Measurements from ENCODE around the gene SLIT3. TPM values are rescaled to one million over a fixed set of nuclear protein-coding genes. Genes with fewer than 3 reads are reported as not detected.

Gene SLIT3
- total RNA-seq, 6 experiments from 2014 or later: 0.31 to 1.2 (median 0.65) TPM

DNA sequence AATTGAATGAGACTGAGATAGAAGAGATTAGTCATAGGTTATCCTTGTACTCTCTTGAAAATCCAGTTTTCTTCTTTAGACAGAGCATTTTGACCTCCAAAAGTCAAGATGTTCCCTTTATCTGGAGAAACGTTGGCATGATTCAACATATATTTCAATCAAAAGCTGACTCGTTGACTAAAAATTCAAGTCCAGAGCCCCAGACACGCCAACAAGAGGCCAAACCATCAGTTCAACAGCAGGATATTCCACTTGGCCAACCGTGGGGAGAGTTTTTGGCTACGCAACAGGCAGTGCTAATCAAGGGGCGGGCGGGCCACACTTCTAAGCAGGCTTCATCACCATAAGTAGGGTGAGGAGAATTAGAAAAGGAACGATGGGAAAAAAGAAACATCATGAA, 119.1 kb downstream of the SLIT3 start:
- ATAC-seq: no peak
- 48% methylated on average over 7 of the region's 8 CpGs for WGBS (ENCODE audit: insufficient coverage, low coverage, low lambda C conversion rate, missing lambda C conversion rate)
- H3K27ac ChIP-seq: no peak overlapping the region
- no peak for DNase-seq
- no peak overlapping the region for H3K4me3 ChIP-seq
- intact Hi-C loops (cut with DNase I): no loop called here
- H3K36me3 ChIP-seq: no peaks in the 10 kb centered on the region
- no peaks in the 10 kb centered on the region for H3K9me3 ChIP-seq
- TF ChIP-seq, protein P1, sequence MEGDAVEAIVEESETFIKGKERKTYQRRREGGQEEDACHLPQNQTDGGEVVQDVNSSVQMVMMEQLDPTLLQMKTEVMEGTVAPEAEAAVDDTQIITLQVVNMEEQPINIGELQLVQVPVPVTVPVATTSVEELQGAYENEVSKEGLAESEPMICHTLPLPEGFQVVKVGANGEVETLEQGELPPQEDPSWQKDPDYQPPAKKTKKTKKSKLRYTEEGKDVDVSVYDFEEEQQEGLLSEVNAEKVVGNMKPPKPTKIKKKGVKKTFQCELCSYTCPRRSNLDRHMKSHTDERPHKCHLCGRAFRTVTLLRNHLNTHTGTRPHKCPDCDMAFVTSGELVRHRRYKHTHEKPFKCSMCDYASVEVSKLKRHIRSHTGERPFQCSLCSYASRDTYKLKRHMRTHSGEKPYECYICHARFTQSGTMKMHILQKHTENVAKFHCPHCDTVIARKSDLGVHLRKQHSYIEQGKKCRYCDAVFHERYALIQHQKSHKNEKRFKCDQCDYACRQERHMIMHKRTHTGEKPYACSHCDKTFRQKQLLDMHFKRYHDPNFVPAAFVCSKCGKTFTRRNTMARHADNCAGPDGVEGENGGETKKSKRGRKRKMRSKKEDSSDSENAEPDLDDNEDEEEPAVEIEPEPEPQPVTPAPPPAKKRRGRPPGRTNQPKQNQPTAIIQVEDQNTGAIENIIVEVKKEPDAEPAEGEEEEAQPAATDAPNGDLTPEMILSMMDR (IDR thresholded peaks at IDR 0.05): no peak
- no peak for TF ChIP-seq POLR2A (IDR thresholded peaks at IDR 0.05)
- no peaks in the 10 kb centered on the region for H3K4me1 ChIP-seq
- H3K27me3 ChIP-seq: no peaks in the 10 kb centered on the region

DNA sequence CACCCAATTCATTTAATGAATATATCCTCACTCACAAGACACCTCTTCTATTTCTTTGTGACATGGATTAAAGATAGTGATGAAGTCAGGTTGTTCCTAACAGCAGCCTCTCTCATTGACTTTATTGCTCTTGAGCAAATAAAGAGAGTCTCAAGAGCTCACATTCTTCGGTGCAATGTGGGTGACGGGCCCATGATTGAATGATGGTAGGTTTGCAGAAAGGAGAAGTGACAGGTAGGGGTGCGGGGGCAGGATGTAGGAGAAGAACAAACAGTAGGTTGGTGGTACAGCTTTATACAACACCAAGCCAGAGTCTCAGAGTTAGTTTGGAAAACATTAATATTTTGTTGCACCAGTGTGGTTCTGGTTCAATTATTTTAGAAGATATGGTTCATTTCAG, 122.2 kb downstream of the SLIT3 start:
- no peaks in the 10 kb centered on the region for H3K27me3 ChIP-seq
- no peak overlapping the region for H3K27ac ChIP-seq
- no peaks in the 10 kb centered on the region for H3K4me1 ChIP-seq
- no peak overlapping the region for H3K4me3 ChIP-seq
- TF ChIP-seq POLR2A (IDR thresholded peaks at IDR 0.05): no peak
- TF ChIP-seq, protein P1 (IDR thresholded peaks at IDR 0.05): no peak
- no peak for ATAC-seq
- H3K9me3 ChIP-seq: no peaks in the 10 kb centered on the region
- no peaks in the 10 kb centered on the region for H3K36me3 ChIP-seq
- intact Hi-C loops (cut with DNase I): no loop called here
- no peak for DNase-seq
- WGBS (ENCODE audit: insufficient coverage, low coverage, low lambda C conversion rate, missing lambda C conversion rate): 57% methylated on average over 3 of the region's 3 CpGs

DNA sequence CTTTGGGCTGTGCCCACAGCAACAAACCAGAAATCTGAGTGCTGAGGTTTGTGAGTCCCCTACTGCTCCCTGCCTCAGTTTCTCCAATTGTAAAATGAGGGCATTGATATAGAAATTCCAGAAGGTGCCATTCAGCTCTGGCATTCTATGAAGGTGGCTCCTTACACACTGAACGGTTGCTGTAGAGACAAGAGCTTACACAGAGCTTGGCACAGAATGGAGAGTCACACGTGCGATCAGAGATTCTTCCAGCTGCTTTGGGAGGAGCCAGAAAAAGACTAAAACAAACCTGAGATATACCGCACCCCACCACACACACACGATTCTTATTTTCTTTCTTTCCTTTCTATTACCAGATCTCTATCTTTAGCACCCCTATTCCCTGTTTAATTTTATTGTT, 122.7 kb downstream of the SLIT3 start:
- intact Hi-C loops (cut with DNase I): no loop called here
- Histone ChIP-seq H3K36me3 (no peaks in the 10 kb centered on the region), H3K4me1 (no peaks in the 10 kb centered on the region), H3K4me3 (no peak overlapping the region), H3K9me3 (no peaks in the 10 kb centered on the region), H3K27ac (no peak overlapping the region), H3K27me3 (no peaks in the 10 kb centered on the region)
- DNase-seq (no peak), ATAC-seq (no peak)
- 68% methylated on average over 5 of the region's 5 CpGs for WGBS (ENCODE audit: insufficient coverage, low coverage, low lambda C conversion rate, missing lambda C conversion rate)
- TF ChIP-seq, protein P1 (IDR thresholded peaks at IDR 0.05): no peak

DNA sequence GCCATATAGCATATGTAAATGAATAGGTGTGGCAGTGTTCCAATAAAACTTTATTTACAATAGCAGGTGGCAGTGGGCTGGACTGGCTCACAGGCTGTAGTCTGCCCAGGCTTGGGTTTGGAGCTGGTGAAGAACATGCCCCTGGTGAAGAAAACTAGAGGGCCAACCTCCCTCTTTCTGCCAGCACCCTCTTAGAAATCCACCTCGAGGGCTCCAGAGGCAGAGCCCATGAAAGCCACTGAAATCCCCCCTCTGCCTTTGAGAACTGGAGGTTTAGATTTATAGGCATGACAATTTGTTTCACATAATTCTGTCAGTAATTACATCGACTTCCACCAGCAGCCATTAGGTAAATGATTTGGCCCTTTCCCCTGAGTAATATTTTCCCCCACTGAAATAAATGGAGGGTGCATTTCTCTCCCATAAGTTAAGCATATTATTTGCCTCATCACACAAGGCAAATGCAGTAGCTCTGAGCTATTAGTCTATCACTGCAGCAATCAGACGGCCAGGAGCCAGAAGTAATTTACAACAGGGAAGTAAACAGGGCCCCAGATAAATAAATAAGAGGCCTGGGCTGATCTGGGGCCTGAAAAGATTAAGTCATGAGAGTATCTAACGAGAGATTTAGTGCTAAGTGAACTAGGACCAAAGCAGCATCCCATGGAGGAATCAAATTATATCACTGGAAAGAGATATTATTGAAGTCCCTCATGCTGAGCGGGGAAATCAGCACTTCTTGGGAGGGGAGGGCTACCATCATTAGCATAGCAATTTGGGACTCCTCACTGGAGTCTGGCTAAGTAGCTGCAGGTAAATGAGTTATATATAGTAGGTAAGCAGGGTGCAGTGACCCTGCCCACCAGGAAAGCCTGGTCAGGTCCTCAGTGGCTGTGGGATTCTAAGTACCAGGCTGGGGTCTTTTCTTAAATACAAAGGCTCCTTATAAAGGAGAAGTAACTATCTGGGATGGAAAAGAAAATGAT, 123.9 kb downstream of the SLIT3 start:
- H3K36me3 ChIP-seq: no peaks in the 10 kb centered on the region
- intact Hi-C loops (cut with DNase I): no loop called here
- no peak overlapping the region for H3K4me3 ChIP-seq
- no peaks in the 10 kb centered on the region for H3K4me1 ChIP-seq
- 47% methylated on average over 4 of the region's 5 CpGs for WGBS (ENCODE audit: insufficient coverage, low coverage, low lambda C conversion rate, missing lambda C conversion rate)
- no peak for DNase-seq
- no peaks in the 10 kb centered on the region for H3K27me3 ChIP-seq
- TF ChIP-seq, protein P1 (IDR thresholded peaks at IDR 0.05): no peak
- no peak for TF ChIP-seq POLR2A (IDR thresholded peaks at IDR 0.05)
- no peak overlapping the region for H3K27ac ChIP-seq
- ATAC-seq: no peak
- H3K9me3 ChIP-seq: no peaks in the 10 kb centered on the region

All from right lobe of liver (tissue), 6 donors.